ENCODE data around the gene LHFPL2. TPM values are rescaled to one million over a fixed set of nuclear protein-coding genes. Genes with fewer than 3 reads are reported as not detected.

LHFPL2 gene
- polyA plus RNA-seq, 1 of the 3 experiments (the other 2 are of a cell fraction): 10.4 TPM

- H3K9me2 ChIP-seq: no peaks in the 10 kb centered on the region
- H3K4me2 ChIP-seq: no peak overlapping the region
- H2AFZ ChIP-seq (ENCODE audit: low read depth): no peak overlapping the region
- 92% methylated on average over 2 of the region's 2 CpGs for WGBS (ENCODE audit: low lambda C conversion rate)
- H3K27me3 ChIP-seq (ENCODE audit: insufficient read depth): no peaks in the 10 kb centered on the region
- no peak for TF ChIP-seq REST (IDR thresholded peaks at IDR 0.05; ENCODE audit: low read depth, low read length)
- no peak for TF ChIP-seq EP300 (IDR thresholded peaks at IDR 0.05; ENCODE audit: borderline replicate concordance in 1 of 2, low read depth in 1 of 2, low read length in 1 of 2)
- TF ChIP-seq NFIC (IDR thresholded peaks at IDR 0.05; ENCODE audit: borderline replicate concordance): no peak
- TF ChIP-seq TAF1 (IDR thresholded peaks at IDR 0.05; ENCODE audit: borderline replicate concordance, low read depth, low read length): no peak
- TF ChIP-seq IRF3 (IDR thresholded peaks at IDR 0.05; ENCODE audit: low read depth, low read length): no peak
- no peak for TF ChIP-seq RXRA (IDR thresholded peaks at IDR 0.05; ENCODE audit: borderline replicate concordance, low read depth)
- TF ChIP-seq GABPA (IDR thresholded peaks at IDR 0.05; ENCODE audit: low read depth): no peak
- TF ChIP-seq RCOR1 (IDR thresholded peaks at IDR 0.05; ENCODE audit: low read length): no peak
- TF ChIP-seq ELF1 (IDR thresholded peaks at IDR 0.05): no peak
- TF ChIP-seq MXI1 (IDR thresholded peaks at IDR 0.05; ENCODE audit: low read depth, low read length): no peak
- H4K20me1 ChIP-seq (ENCODE audit: insufficient read depth): 0 out of 2 replicates have a peak, but pooled peaks cover 4% of the 10 kb centered on the region
- ChIA-PET POLR2A (no interaction called here), CTCF (interaction anchor here (2.1 kb wide), 1 partner anchor 63 kb away, joined by 4 read pairs; no protein-coding TSS in a partner anchor)
- no peak overlapping the region for H3K9ac ChIP-seq
- H3K79me2 ChIP-seq (ENCODE audit: insufficient read depth): peaks cover 94% of the 10 kb centered on the region
- H3K36me3 ChIP-seq (replicated peaks in 1 of 2; ENCODE audit: control insufficient read depth in 1 of 2, insufficient read depth in 2 of 2, low read length in 1 of 2): peaks cover 0 to 9% of the 10 kb centered on the region in 2 experiments
- peaks cover 21 to 22% of the 10 kb centered on the region in 2 experiments for H3K4me1 ChIP-seq (ENCODE audit: control insufficient read depth in 1 of 2, insufficient read depth in 2 of 2, low read depth in 1 of 2, low read length in 1 of 2)
- no peak overlapping the region for H3K4me3 ChIP-seq (ENCODE audit: low read depth in 2 of 2, low read length in 1 of 2)
- H3K27ac ChIP-seq (ENCODE audit: low read depth in 2 of 2, low read length in 1 of 2): no peak overlapping the region
- H3F3A ChIP-seq (replicated peaks; ENCODE audit: insufficient read depth): peaks cover 22% of the 10 kb centered on the region
- DNase-seq: no peak
- no peaks in the 10 kb centered on the region for H3K9me3 ChIP-seq
Measured at GRCh38 chr5:78573318-78573717, 75.3 kb downstream of the LHFPL2 start.

- no peak overlapping the region for H3K4me2 ChIP-seq
- no peaks in the 10 kb centered on the region for H3K9me2 ChIP-seq
- peak overlapping the region in 1 of 2 experiments; percentile 21; a peak in 1 of 4 replicates for H3K27ac ChIP-seq (ENCODE audit: low read depth in 2 of 2, low read length in 1 of 2)
- TF ChIP-seq RXRA (IDR thresholded peaks at IDR 0.05; ENCODE audit: borderline replicate concordance, low read depth) (no peak), GATA2 (CRISPR knock-in tag; IDR thresholded peaks at IDR 0.05) (no peak), EZH2phosphoT487 (IDR thresholded peaks at IDR 0.05; ENCODE audit: borderline replicate concordance, low read depth) (no peak), MEF2A (IDR thresholded peaks at IDR 0.05; ENCODE audit: borderline replicate concordance, low read depth) (no peak), TCF12 (IDR thresholded peaks at IDR 0.05) (peak; percentile 11; the same call in 1 of the 2 replicates), FOSL2 (IDR thresholded peaks at IDR 0.05; ENCODE audit: borderline replicate concordance, low read depth) (no peak)
- H3K36me3 ChIP-seq (replicated peaks in 1 of 2; ENCODE audit: control insufficient read depth in 1 of 2, insufficient read depth in 2 of 2, low read length in 1 of 2): peaks cover 0 to 14% of the 10 kb centered on the region in 2 experiments
- H3K4me1 ChIP-seq (ENCODE audit: control insufficient read depth in 1 of 2, insufficient read depth in 2 of 2, low read depth in 1 of 2, low read length in 1 of 2): peaks cover 22 to 41% of the 10 kb centered on the region in 2 experiments
- H2AFZ ChIP-seq (ENCODE audit: low read depth): no peak overlapping the region
- WGBS (ENCODE audit: low lambda C conversion rate): 96% methylated on average over 5 of the region's 5 CpGs
- H3K4me3 ChIP-seq (ENCODE audit: low read depth in 2 of 2, low read length in 1 of 2): no peak overlapping the region
- H3K9me3 ChIP-seq: peaks cover 3% of the 10 kb centered on the region; the same call in 1 of the 2 replicates
- DNase-seq: no peak
- peaks cover 27% of the 10 kb centered on the region for H3F3A ChIP-seq (replicated peaks; ENCODE audit: insufficient read depth)
- H4K20me1 ChIP-seq (ENCODE audit: insufficient read depth): 0 out of 2 replicates have a peak, but pooled peaks cover 4% of the 10 kb centered on the region
- POLR2A ChIA-PET: no interaction called here
- CTCF ChIA-PET: no interaction called here
- H3K27me3 ChIP-seq (ENCODE audit: insufficient read depth): no peaks in the 10 kb centered on the region
- peaks cover 97% of the 10 kb centered on the region for H3K79me2 ChIP-seq (ENCODE audit: insufficient read depth)
- H3K9ac ChIP-seq: no peak overlapping the region
Measured at GRCh38 chr5:78570646-78571045, 77.9 kb downstream of the LHFPL2 start.
